Measurements from ENCODE around the gene PPARG. TPM values are rescaled to one million over a fixed set of nuclear protein-coding genes. Genes with fewer than 3 reads are reported as not detected.
"Not testable (repeated sequence)": the region's sequence is repeated elsewhere in the genome, so short reads cannot be mapped to it uniquely, and the experiment has no call there.

Gene PPARG
- total RNA-seq, 4 donors from 2014 or later, result 26.4 to 46.4 (median 37.4) TPM

- H3K9me3 ChIP-seq, result no peaks in the 10 kb centered on the region
- peaks cover 0 to 31% (median 0%) of the 10 kb centered on the region in 4 donors for H3K4me1 ChIP-seq
- H3K36me3 ChIP-seq, result no peaks in the 10 kb centered on the region
- no peaks in the 10 kb centered on the region for H3K27me3 ChIP-seq
- DNase-seq, result peak in 1 of 3 donors; percentile 21
- TF ChIP-seq POLR2A (IDR thresholded peaks at IDR 0.05), result no peak
- TF ChIP-seq, protein P1, sequence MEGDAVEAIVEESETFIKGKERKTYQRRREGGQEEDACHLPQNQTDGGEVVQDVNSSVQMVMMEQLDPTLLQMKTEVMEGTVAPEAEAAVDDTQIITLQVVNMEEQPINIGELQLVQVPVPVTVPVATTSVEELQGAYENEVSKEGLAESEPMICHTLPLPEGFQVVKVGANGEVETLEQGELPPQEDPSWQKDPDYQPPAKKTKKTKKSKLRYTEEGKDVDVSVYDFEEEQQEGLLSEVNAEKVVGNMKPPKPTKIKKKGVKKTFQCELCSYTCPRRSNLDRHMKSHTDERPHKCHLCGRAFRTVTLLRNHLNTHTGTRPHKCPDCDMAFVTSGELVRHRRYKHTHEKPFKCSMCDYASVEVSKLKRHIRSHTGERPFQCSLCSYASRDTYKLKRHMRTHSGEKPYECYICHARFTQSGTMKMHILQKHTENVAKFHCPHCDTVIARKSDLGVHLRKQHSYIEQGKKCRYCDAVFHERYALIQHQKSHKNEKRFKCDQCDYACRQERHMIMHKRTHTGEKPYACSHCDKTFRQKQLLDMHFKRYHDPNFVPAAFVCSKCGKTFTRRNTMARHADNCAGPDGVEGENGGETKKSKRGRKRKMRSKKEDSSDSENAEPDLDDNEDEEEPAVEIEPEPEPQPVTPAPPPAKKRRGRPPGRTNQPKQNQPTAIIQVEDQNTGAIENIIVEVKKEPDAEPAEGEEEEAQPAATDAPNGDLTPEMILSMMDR (IDR thresholded peaks at IDR 0.05), result no peak
- H3K27ac ChIP-seq, result peak overlapping the region in 3 of 4 donors; percentile 43 to 94 (median 82)
- H3K4me3 ChIP-seq, result no peak overlapping the region
These were observed 155.1 kb downstream of the PPARG start for GRCh38 chr3:12443781-12444522.

DNA sequence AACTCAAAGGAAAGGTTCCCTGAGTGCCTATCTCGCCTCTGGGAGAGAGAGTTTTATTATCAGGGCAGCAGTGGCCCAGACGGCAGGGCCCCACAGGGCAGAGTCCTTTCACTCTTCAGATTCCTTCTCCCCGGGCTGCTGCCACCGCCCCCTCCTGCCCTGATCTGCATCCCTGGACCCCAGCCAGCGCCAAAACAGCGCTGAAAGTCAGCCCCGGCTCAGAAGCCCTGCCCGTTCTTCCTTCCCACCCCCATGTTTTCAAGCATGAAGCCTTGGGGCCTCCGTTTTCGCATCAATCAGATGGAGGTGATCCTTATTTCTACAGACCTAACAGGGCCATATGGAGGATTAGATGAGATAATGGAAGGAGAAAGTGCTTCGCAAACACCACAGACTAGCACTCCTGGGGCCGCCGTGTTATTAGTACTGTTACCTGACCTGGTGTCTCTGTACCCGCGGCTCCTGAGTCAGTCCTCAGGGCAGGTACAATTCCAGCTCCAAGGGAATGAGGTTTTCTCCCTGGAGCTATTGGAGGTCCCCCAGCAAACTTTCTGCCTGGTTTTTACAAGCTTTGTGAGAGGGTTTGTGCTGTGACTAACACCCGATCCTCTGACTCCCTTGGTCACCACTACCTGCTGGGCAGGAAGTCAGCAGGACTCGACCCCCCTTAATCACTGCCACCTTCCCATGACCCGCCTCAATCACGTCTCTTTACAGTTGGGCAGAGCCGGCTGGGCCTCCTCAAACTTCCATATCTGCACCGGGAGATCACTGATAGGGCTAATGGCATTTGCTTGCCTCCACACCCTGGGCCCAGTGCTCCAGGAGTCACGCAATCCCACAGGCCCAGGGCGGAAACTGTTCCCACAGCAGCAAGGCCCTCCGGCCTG is 156.0 kb downstream of the PPARG start:
- peak in 2 of 3 donors; percentile 86 to 89 for DNase-seq
- peak overlapping the region in 2 of 4 donors; percentile 13 to 24 for H3K4me3 ChIP-seq
- no peaks in the 10 kb centered on the region for H3K36me3 ChIP-seq
- TF ChIP-seq, protein P1 (IDR thresholded peaks at IDR 0.05), result no peak
- no peak for TF ChIP-seq POLR2A (IDR thresholded peaks at IDR 0.05)
- H3K4me1 ChIP-seq, result peaks cover 0 to 23% (median 0%) of the 10 kb centered on the region in 4 donors
- H3K27me3 ChIP-seq, result no peaks in the 10 kb centered on the region
- peak overlapping the region in 3 of 4 donors; percentile 70 to 94 (median 82) for H3K27ac ChIP-seq
- no peaks in the 10 kb centered on the region for H3K9me3 ChIP-seq

- DNase-seq, result peak in 1 of 3 donors; percentile 24
- H3K27ac ChIP-seq, result peak overlapping the region in 3 of 4 donors; percentile 70 to 94 (median 82)
- H3K9me3 ChIP-seq, result no peaks in the 10 kb centered on the region
- no peak overlapping the region for H3K4me3 ChIP-seq
- H3K27me3 ChIP-seq, result no peaks in the 10 kb centered on the region
- TF ChIP-seq, protein P1 (IDR thresholded peaks at IDR 0.05), result no peak
- no peak for TF ChIP-seq POLR2A (IDR thresholded peaks at IDR 0.05)
- H3K36me3 ChIP-seq, result no peaks in the 10 kb centered on the region
- peaks cover 0 to 22% (median 0%) of the 10 kb centered on the region in 4 donors for H3K4me1 ChIP-seq
These were observed 156.8 kb downstream of the PPARG start for GRCh38 chr3:12445523-12446240.

DNA sequence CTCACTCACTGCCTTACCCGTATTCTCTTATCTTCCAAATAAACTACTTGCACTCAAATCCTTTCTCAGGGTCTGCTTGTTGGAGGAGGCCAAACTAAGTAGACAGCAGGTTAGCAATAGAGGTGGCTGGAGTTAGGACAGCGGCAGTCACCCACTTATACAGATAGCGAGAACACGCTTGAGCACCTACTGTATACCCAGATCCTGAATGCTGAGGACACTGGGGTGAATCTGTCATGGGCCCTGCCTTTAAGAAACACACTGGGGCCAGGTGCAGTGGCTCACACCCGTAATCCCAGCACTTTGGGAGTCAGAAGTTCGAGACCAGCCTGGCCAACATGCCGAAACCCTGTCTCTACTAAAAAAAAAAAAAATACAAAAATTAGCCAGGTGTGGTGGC is 157.4 kb downstream of the PPARG start:
- Histone ChIP-seq H3K36me3 (no peaks in the 10 kb centered on the region), H3K27me3 (no peaks in the 10 kb centered on the region), H3K9me3 (no peaks in the 10 kb centered on the region), H3K27ac (no peak overlapping the region), H3K4me1 (peaks cover 0 to 22% (median 0%) of the 10 kb centered on the region in 4 donors), H3K4me3 (no peak overlapping the region)
- no peak for TF ChIP-seq POLR2A (IDR thresholded peaks at IDR 0.05)
- TF ChIP-seq, protein P1 (IDR thresholded peaks at IDR 0.05), result no peak
- DNase-seq, result peak in 1 of 3 donors; percentile 21

DNA sequence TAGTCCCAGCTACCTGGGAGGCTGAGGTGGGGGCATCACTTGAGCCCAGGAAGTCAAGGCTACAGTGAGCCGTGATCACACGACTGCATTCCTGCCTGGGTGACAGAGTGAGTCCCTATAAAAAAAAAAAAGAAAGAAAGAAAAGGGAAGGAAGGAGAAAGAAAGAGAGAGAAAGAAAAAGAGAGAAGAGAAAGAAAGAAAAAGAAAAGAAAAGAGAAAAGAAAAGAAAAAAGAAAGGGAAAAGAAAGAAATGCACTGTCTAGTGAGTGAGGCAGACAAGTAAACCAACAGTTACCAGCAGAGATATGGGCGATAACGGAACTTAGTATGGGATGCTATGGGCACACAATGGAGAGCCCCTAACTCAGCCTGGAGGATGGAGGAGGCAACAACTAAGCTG is 158.2 kb downstream of the PPARG start:
- no peak for DNase-seq
- Histone ChIP-seq H3K27ac (no peak overlapping the region), H3K27me3 (no peaks in the 10 kb centered on the region), H3K4me3 (no peak overlapping the region), H3K36me3 (no peaks in the 10 kb centered on the region), H3K4me1 (peaks cover 0 to 22% (median 0%) of the 10 kb centered on the region in 4 donors), H3K9me3 (no peaks in the 10 kb centered on the region)
- no peak for TF ChIP-seq POLR2A (IDR thresholded peaks at IDR 0.05)
- TF ChIP-seq, protein P1 (IDR thresholded peaks at IDR 0.05), result no peak

- DNase-seq, H3K27me3 ChIP-seq, H3K27ac ChIP-seq, H3K4me3 ChIP-seq, H3K36me3 ChIP-seq, H3K9me3 ChIP-seq: not testable (repeated sequence)
- H3K4me1 ChIP-seq, result peaks cover 0 to 19% (median 0%) of the 10 kb centered on the region in 4 donors
These were observed 159.7 kb downstream of the PPARG start for GRCh38 chr3:12448404-12449202.

All from Peyer's patch (tissue), 4 donors.